Endothelial cell (in vitro differentiated cells): ENCODE measurements around the gene SNX5. TPM values are rescaled to one million over a fixed set of nuclear protein-coding genes. Genes with fewer than 3 reads are reported as not detected.

Source experiments
- DNase-seq: peaks from one replicate; pipeline ENCODE4 v3.0.0; 2021; ENCODE audit warnings: low spot score
- H3K27ac Mint-ChIP-seq: one replicate; pipeline ENCODE4 v1.8.0; 2021; ENCODE audit warnings: mixed read lengths, inconsistent platforms; ENCODE audit not compliant: unreplicated experiment
- H3K27me3 Mint-ChIP-seq: one replicate; pipeline ENCODE4 v1.8.0; 2021; ENCODE audit warnings: mild to moderate bottlenecking, moderate library complexity, mixed read lengths, inconsistent platforms; ENCODE audit not compliant: unreplicated experiment
- H3K36me3 Mint-ChIP-seq: one replicate; pipeline ENCODE4 v1.8.0; 2021; ENCODE audit warnings: mild to moderate bottlenecking, low read depth, mixed read lengths, inconsistent platforms; ENCODE audit not compliant: unreplicated experiment
- H3K4me1 Mint-ChIP-seq: one replicate; pipeline ENCODE4 v1.8.0; 2021; ENCODE audit warnings: mild to moderate bottlenecking, mixed read lengths, inconsistent platforms; ENCODE audit not compliant: unreplicated experiment
- H3K4me3 Mint-ChIP-seq: one replicate; pipeline ENCODE4 v1.8.0; 2021; ENCODE audit warnings: mild to moderate bottlenecking, mixed read lengths, inconsistent platforms; ENCODE audit not compliant: unreplicated experiment
- H3K9me3 Mint-ChIP-seq: one replicate; pipeline ENCODE4 v1.8.0; 2021; ENCODE audit warnings: mixed read lengths, inconsistent platforms; ENCODE audit not compliant: unreplicated experiment
- total RNA-seq: library from RNA; stranded (reverse); fragmentation: NEBNext Ultra II Directional; extraction: Animal tissue kit (Norgen Biotek cat#: 25700); gene quantifications from one replicate; pipeline ENCODE4 v1.2.1, GENCODE V29; 2021; ENCODE audit not compliant: unreplicated experiment
- TF ChIP-seq, protein P1 (sequence below): fragments of 200-600 bp; sonication (generic); IDR thresholded peaks from one replicate; pipeline ENCODE4 v1.5.0; 2021; ENCODE audit warnings: antibody characterized with exemption; ENCODE audit not compliant: unreplicated experiment

SNX5 gene
- total RNA-seq, 1 donor from 2014 or later: 61.7 TPM

DNA sequence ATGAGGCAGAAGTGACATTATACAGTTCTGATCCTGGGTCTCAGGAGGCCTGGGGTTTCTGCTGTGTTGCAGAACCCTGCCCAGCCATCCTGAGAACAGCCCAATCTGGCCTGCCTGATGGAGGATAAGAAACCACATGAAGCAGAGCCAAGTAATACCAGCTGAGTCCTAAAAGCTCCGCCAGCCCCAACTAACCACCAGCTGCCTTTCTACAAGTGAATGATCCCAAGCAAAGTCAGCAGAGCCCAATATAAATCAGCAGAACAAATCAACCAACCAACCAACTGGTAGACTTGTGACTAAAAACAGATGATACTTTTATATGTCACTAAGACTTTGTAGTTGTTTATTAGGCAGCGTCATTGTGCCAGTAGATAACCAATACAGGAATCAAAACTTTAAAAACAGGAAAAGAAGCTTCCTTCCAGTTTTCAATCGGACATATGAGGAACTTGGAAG lies 52.1 kb downstream of the SNX5 start:
- Mint-ChIP-seq H3K9me3 (no peaks in the 10 kb centered on the region), H3K27ac (no peak overlapping the region), H3K36me3 (no peaks in the 10 kb centered on the region), H3K27me3 (no peaks in the 10 kb centered on the region), H3K4me3 (no peak overlapping the region), H3K4me1 (peaks cover 9% of the 10 kb centered on the region)
- DNase-seq: no peak
- TF ChIP-seq, protein P1, sequence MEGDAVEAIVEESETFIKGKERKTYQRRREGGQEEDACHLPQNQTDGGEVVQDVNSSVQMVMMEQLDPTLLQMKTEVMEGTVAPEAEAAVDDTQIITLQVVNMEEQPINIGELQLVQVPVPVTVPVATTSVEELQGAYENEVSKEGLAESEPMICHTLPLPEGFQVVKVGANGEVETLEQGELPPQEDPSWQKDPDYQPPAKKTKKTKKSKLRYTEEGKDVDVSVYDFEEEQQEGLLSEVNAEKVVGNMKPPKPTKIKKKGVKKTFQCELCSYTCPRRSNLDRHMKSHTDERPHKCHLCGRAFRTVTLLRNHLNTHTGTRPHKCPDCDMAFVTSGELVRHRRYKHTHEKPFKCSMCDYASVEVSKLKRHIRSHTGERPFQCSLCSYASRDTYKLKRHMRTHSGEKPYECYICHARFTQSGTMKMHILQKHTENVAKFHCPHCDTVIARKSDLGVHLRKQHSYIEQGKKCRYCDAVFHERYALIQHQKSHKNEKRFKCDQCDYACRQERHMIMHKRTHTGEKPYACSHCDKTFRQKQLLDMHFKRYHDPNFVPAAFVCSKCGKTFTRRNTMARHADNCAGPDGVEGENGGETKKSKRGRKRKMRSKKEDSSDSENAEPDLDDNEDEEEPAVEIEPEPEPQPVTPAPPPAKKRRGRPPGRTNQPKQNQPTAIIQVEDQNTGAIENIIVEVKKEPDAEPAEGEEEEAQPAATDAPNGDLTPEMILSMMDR: no peak

DNA sequence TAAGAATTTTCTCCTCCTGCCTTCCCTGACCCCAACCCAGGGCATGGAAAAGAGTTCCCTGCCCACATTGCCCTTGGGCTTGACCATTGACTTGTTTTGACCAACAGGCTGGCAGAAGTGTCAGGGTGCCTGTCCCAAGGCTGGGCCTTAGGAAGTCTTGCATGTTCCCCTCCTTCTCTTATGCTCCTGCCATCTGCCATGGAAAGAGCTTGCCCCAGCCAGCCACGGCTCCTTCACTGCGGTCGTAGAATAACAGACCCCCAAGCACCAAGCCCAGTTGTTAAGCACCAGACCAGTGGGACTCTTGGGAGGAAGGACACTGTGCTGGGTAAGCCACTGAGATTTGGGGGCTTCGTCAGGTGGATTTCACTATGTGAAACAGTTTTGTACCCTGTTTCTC lies 53.6 kb downstream of the SNX5 start:
- Mint-ChIP-seq H3K36me3 (no peaks in the 10 kb centered on the region), H3K4me3 (no peak overlapping the region), H3K27me3 (no peaks in the 10 kb centered on the region), H3K27ac (no peak overlapping the region), H3K4me1 (peaks cover 9% of the 10 kb centered on the region), H3K9me3 (no peaks in the 10 kb centered on the region)
- TF ChIP-seq, protein P1: no peak
- no peak for DNase-seq

DNA sequence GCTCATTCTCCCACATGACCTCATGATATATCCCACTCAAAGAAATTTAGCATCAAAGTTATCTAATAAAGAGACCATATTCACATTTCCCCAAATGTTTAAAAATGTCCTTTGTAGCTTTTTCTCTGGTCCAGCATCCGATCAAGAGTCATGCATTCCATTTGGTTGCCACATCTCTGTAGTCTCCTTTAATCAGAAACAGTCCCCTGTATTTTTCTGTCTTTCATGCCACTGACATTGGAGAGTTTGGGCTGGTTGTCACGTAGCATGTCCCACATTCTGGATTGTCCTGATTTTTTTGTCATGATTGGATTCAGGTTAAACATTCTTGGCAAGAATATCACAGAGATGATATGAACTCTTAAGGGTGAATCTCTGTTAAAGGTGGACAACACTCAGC lies 55.7 kb downstream of the SNX5 start:
- Mint-ChIP-seq H3K4me1 (peaks cover 9% of the 10 kb centered on the region), H3K27me3 (no peaks in the 10 kb centered on the region), H3K9me3 (no peaks in the 10 kb centered on the region), H3K4me3 (no peak overlapping the region), H3K27ac (no peak overlapping the region), H3K36me3 (no peaks in the 10 kb centered on the region)
- DNase-seq: no peak
- TF ChIP-seq, protein P1: no peak

DNA sequence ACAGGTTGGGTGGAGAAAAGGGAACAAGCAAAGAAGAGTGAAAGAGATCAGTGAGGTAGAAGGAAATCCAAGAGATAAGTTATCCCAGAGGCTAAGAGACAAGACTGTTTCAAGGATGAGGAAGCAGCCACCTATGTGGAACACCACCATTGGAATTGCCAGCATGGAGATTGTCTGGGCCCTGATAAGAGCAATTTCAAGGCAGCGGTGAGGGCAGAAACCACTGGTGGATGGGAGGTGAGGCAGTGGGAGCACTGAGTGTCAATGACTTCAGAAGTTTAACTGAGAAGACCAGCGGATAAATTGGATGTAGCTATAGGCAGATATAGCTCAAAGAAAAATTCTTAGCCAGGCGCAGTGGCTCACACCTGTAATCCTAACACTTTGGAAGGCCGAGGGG lies 56.7 kb downstream of the SNX5 start:
- Mint-ChIP-seq H3K27me3 (no peaks in the 10 kb centered on the region), H3K4me3 (no peak overlapping the region), H3K27ac (no peak overlapping the region), H3K36me3 (no peaks in the 10 kb centered on the region), H3K9me3 (no peaks in the 10 kb centered on the region), H3K4me1 (peaks cover 6% of the 10 kb centered on the region)
- TF ChIP-seq, protein P1: no peak
- DNase-seq: no peak

DNA sequence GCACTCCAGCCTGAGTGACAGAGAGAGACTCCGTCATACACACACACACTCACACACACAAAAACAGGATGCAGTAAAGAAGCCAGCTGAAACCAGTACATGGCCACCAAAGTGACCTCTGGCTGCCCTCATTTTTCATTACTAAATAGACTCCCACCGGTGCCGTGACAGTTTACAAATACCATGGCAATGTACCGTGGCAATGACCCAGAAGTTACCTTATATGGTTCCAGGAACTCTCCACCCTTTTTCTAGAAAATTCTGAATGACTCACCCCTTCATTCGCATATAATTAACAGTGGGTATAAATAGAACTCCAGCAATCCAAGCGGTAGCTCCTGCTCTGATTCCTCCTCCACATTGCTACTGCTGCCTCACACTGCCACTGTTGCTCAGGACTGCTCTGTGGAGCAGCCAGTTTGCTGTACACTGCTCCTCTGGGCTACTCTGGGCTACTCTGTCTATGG lies 57.7 kb downstream of the SNX5 start:
- TF ChIP-seq, protein P1: no peak
- DNase-seq: no peak
- Mint-ChIP-seq H3K36me3 (no peaks in the 10 kb centered on the region), H3K4me1 (no peaks in the 10 kb centered on the region), H3K27ac (no peak overlapping the region), H3K9me3 (no peaks in the 10 kb centered on the region), H3K4me3 (no peak overlapping the region), H3K27me3 (no peaks in the 10 kb centered on the region)
